ENCODE results near the gene EPOP.
"Not testable (repeated sequence)": the region's sequence is repeated elsewhere in the genome, so short reads cannot be mapped to it uniquely, and the experiment has no call there.

The EPOP gene

DNA sequence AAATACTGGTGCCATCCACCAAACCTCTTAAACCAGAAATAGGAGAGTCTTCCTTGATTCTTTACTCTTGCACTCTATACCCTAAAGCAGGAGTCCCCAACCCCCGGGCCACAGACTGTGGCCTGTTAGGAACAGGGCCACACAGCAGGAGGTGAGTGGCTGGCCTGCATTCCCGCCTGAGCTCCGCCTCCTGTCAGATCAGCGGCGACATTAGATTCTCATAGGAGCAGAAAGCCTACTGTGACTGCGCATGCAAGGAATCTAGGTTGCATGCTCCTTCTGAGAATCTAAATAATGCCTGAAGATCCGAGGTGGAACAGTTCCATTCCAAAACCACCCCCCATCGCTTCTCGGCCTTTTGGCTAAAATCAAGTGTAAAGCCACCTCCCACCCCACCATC is 38.7 kb downstream of the EPOP start:
- no peak for DNase-seq

DNA sequence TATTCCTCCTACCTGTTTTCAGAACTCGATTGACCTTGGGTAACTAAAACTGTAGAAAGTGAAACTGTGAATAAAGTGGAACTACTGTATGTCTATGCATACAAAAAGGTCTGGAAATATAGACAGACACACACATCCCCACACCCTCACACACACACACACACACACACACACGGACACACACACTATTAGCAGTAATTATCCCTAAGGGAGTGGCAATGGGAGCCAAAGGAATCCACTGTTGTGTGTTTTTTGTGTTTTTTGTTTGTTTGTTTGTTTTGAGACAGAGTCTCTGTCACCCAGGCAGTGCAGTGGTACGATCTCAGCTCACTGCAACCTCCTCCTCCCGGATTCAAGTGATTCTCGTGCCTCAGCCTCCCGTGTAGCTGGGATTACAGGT is 42.4 kb downstream of the EPOP start:
- no peak for DNase-seq

DNA sequence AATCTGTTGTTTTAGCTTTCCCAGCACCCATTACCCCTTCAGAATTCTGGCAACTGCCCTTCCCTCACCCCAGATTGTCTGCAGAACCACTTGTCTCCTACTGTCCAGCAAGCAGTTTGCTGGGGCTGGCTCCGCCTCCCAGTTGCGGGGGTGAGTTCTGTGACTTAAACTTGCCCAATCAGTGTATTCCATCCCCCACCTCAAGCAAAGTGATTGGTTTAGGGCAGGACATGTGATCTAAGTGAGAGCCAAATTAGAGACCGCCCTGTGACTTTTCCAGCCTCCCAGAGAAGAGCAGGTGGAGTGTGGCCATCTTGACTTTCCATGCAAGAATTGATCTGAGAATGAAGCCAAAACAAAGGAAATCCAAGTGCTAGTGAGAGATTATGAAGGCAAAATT is 46.3 kb downstream of the EPOP start:
- DNase-seq = no peak

DNA sequence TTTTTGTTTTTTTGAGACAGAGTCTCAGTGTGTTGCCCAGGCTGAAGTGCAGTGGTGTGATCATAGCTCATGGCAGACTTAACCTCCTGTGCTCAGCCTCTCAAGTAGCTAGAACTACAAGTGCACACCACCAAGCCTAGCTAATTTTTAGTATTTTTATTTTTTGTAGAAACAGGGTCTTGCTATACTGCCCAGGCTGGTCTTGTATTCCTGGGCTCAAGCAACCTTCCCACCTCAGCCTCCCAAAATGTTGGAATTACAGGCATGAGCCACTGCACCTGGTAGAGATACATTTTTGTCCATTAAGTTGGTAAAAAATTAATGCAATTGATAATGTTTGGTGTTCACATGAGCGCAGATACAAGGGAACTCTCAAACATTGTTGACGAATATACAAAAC is 46.8 kb downstream of the EPOP start:
- DNase-seq = no peak

DNA sequence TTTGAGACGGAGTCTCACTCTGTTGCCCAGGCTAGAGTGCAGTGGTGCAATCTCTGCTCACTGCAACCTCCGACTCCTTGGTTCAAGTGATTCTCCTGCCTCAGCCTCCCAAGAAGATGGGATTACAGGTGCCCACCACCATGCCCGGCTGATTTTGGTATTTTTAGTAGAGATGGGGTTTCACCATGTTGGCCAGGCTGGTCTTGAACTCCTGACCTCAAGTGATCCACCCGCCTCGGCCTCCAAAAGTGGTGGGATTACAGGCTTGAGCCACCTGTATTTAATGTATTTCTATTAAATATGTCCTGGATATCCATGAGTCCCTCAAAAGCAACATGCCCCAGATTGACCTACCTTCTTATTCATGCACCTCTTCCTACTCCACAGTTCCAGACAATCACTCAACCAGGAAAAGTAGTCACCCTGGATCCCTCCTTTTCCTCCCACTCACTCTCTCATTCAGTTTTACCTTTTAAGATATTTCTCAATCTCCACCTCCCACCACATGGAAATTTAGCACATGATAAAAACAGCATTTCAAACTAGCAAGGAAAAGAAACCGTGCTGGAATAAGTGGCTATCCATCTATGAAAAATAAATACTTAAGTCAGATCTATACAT is 48.0 kb downstream of the EPOP start:
- DNase-seq = not testable (repeated sequence)

DNA sequence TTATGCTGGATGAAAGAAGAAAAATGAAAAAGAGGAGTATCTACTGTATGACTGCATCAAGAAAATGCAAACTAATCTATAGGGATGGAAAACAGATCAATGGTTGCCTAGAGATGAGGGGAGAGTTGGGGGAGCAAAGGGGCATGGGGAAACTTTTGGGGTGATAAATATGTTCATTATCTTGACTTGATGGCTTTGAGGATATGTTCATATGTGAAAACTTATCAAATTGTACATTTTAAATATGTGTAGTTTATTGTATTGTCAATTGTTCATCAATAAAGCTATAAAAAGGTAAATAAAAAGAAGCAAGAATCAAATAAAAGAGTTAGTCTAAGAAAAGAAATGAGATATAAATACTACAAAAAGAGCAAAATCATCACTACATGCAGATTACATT is 49.3 kb downstream of the EPOP start:
- no peak for DNase-seq

DNA sequence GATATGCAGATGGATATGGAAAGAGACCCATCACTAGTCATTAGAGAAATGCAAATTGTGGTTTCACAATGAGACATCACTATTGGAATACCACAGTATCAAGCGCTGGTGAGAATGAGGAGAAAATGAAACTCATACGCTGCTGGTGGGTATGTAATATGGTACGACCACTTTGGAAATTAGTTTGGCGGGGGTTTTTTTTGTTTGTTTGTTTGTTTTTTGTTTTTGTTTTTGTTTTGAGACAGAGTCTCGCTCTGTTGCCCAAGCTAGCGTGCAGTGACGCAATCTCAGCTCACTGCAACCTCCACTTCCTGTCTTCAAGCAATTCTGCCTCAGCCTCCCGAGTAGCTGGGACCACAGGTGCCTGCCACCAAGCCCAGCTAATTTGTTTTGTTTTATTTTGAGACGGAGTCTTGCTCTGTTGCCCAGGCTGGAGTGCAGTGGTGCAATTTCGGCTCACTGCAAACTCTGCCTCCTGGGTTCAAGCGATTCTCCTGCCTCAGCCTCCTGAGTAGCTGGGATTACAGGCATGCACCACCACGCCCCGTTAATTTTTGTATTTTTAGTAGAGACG is 49.9 kb downstream of the EPOP start:
- DNase-seq = not testable (repeated sequence)

Measured in bone marrow (tissue), 2 donors.